COLO668 (cell line): ENCODE data around the gene L3MBTL4.
"Not testable (repeated sequence)": the region's sequence is repeated elsewhere in the genome, so short reads cannot be mapped to it uniquely, and the experiment has no call there.

Experiments
- DNase-seq: peaks from one replicate; lab custom pipeline; 2025; ENCODE audit not compliant: unreplicated experiment; lab: John Stamatoyannopoulos, UW

L3MBTL4 gene

DNA sequence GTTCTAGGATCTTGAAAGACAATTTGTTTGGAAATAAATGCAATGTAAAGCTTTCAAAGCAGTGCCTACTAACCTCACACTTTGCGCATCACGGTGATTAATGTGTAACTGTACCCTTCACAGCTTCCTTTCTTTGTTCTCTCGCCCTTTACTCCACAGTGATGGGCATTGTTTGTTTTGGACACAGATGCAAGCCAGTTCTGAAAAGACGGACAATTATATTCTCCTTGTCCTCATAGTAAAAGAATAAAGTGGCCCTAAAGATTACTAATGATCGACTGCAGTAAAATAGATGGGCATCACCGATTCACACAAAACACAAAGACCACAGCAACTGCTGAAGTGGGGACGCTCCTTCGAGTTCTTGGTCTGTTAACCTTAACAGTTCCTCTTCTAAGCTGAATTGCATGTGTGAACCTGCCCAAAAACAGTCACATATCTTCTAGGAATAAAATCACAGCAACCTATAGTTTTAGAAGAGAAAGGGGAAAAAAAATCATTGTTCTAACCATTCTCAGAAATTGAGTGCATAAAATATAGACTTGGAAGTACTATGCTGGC lies 7.7 kb downstream of the L3MBTL4 start:
- peak; percentile 20 for DNase-seq

DNA sequence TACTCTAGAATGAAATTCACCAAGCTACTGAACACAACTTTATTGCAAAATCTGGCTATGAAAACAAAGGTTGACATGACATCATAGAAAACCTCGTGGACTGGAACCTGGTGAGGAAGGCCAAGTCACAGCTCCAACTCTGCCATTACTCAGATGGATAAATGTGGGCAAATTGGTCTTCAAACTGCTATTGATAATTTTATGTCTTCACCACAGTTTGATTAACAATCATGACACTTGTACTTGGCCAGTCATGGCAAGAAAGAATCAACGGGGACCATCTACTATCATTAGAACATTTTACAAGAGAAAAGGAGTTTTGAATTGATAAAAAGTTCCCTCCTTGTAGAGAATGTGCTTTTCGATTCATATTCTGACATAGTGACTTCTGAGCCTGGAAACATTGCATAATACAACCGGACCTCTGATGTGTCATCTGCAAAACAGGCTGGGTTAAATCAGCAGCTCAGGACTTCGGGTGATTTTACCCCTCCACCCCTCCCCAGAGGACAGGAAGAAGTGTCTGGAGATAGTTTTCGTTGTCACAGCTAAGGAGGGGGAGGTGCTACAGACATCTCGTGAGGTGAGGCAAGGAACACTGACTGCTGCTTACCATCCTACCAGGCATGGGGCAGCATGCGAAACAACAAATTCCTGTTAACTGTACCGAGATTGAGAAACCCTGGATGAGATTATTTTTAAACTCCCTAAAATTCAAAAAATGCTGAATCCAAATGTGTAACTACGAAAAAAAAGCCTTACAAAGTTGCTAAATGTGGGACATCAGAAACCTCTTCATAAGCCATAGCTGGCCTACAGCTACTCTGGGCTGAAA lies 8.4 kb downstream of the L3MBTL4 start:
- DNase-seq, result no peak

DNA sequence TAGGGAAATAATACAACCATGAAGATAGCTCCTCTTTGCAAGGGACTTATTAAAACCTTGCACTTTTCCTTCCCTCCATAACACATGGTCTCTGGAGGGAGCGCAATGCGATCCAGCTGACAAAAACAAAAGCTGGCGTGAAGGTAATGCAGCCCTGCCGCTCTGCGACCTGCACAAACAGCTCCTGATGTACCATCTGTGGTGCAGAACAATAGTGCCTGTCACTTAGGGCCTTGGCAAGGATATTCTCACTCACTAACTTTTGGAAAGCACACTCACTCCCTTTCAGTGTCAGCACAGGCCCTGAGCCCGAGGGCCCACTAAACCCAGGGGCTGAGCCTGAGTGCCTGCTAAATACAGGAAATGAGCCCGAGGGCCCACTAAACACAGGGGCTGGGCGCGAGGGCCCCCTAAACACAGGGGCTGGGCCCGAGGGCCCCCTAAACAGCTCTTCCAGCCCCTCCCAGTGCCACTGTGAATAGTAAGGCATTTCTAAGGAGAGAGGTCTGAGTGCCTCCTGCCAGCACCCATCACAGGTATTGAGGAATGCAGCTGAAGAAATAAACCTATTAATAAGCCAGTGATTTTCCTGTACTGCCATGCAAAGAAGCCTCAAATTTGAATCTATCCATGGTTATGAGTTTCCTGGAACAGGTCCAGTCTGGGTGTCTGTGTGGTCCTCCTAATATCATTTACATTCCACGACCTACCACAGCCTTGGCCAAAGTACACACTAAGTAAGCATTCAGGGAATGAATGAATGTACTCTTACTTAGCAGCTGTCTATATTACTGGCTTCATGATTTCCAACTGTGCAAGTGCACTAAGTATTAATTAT lies 9.3 kb downstream of the L3MBTL4 start:
- DNase-seq, result peak; percentile 23

DNA sequence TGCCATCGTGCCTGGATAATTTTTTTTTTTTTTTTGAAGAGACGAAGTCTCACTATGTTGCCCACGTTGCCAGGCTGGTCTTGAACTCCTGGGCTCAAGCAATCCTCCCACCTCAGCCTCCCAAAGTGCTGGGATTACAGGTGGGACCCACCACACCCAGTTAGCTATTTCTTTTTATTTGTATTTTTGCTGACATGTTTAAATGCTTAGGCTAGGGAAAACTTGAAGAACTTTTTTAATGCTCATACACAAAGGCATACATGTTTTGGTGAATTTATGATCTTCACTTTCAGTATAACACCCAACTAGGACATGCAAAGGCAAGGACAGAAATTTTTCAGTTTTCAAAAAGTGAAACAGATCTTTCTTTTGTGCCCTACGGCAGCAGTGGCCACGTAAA lies 9.9 kb downstream of the L3MBTL4 start:
- DNase-seq, result no peak

DNA sequence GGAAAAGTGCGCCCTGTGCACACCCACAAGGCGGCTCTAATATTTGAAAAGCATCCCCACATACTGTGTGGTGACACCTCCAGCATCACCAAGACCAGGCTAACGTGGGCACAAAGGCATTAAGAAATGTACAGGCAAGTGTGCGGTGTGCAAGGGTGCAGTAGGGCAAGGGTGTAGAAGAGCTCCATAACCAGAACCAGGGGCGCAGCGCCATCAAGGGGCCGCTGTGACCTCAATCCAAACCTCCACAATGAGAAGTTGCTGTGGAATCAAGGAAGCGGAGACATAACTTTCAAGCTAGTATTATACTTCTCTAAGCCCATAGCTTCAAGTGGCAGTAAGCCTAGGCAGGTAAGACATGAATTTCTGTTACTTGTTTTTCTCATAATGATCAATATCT lies 13.0 kb downstream of the L3MBTL4 start:
- DNase-seq, result peak; percentile 34

DNA sequence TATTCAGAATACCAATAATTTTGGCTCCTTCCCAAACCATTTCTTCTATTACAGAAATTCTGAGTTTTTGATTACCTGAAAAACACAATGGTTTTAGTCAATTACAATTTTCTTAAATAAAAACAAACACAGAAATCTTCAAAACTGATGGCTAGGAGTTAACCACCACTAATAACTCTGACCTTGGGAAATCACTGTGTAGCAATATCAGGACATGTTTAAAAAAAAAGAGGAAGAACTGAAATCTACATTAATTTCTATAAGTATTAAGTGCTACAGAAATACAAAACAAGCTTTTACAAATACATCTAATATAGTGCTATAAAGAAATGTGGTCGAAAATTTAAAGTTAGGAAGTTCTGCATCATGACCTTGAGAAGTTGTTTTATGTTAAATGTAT lies 14.9 kb downstream of the L3MBTL4 start:
- DNase-seq, result no peak

DNA sequence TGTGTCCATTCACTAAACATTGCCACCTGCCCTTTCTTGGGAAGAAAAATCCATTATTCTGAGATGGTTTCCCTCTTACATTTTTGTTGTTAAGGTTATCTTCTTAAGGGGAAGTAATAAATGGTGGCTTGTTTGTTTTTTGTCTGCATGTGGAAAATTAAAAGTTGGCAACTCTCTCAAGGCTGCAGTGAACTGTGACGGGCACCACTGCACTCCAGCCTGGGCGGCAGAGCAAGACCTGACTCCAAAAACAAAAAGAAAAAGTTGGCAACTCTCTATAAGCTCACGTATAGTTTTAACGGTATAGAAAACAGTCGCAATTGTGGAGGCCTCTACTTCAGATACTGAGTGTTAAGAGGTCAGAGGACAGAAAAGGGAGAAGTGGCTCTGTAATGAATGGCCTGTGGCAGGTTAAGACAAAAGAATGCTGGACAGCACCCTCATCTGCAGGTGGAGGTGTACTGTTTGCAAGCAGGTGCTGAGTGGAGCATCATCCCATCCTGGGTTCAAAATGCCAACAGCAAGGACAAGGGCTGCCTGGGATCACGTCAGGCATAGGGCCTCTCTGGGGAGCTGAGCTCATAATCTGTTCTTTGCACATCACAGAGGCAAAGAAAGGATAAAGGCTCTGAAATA lies 16.7 kb downstream of the L3MBTL4 start:
- peak; percentile 42 for DNase-seq

DNA sequence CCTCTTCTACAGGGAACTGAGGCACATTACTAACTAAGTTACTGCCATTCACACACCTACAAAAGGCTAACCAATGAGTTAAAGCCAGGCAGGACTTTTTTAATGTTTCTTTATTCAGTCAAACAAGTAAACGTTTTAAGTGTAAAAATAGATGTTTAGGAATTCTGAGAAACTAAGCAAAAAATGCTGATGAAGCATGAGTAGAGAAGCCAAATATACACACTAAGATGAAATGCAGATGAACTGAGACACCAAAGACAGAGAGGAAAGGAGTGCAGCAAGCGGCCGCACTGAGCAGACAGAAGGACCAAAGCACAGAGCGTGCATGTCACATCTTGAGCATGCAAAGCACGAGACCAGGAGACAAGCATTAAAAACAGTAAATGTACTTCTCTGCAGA lies 17.9 kb downstream of the L3MBTL4 start:
- DNase-seq, result no peak

DNA sequence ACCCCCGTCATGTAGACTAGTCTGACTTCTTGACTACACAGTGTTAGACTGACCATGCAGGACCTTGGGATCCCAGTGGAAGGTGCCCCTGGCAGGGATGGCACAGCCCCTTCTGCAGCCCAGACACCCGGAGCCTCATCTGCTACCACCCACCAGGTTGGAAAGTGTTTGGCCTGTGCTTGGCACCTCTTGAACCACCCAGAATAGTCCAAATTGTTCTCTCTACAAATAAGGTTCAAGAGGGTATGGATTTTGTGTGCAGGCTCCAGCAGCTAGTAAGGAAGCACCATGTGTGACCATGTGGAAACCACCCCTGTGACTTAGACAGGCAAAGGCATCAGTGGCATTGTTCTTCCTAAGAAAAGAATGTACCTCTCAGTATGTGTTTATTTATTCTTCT lies 18.4 kb downstream of the L3MBTL4 start:
- no peak for DNase-seq

DNA sequence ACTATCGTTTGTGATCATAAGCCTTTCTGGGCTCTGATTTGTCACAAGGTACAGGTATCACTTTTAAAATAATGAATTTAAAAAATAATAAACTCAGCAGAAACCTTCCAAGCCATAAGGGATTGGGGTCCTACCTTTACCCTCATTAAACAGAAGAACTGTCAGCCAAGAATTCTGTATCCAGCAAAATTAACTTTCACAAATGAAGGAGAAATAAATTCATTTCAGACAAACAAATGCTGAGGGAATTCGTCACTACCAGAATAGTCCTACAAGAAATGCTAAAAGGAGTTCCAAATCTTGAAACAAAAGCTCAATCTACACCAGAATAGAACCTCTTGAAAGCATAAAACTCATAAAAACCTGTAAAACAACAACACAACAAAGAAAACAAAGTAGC lies 25.7 kb downstream of the L3MBTL4 start:
- DNase-seq, result no peak

DNA sequence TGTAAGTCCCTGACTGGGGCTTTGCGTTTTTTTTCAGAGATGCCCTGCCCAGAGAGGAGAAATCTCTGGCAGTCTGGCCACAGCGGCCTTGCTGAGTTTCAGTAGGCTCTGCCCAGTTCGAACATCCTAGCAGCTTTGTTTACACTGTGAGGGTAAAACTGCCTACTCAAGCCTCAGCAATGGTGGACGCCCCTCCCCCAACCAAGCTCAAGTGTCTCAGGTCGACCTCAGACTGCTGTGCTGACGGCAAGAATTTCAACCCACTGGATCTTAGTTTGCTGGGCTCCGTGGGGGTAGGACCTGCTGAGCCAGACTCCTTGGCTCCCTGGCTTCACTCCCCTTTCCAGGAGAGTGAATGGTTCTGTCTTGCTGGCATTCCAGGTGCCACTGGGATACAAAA lies 31.7 kb downstream of the L3MBTL4 start:
- DNase-seq, result peak; percentile 52

DNA sequence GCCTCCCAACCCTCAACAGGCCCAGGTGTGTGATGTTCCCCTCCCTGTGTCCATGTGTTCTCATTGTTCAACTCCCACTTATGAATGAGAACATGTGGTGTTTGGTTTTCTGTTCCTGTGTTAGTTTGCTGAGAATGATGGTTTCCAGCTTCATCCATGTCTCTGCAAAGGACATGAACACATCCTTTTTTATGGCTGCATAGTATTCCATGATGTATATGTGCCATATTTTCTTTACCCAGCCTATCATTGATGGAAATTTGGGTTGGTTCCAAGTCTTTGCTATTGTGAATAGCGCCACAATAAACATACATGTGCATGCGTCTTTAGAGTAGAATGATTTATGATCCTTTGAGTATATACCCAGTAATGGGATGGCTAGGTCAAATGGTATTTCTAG lies 37.2 kb downstream of the L3MBTL4 start:
- not testable (repeated sequence) for DNase-seq

DNA sequence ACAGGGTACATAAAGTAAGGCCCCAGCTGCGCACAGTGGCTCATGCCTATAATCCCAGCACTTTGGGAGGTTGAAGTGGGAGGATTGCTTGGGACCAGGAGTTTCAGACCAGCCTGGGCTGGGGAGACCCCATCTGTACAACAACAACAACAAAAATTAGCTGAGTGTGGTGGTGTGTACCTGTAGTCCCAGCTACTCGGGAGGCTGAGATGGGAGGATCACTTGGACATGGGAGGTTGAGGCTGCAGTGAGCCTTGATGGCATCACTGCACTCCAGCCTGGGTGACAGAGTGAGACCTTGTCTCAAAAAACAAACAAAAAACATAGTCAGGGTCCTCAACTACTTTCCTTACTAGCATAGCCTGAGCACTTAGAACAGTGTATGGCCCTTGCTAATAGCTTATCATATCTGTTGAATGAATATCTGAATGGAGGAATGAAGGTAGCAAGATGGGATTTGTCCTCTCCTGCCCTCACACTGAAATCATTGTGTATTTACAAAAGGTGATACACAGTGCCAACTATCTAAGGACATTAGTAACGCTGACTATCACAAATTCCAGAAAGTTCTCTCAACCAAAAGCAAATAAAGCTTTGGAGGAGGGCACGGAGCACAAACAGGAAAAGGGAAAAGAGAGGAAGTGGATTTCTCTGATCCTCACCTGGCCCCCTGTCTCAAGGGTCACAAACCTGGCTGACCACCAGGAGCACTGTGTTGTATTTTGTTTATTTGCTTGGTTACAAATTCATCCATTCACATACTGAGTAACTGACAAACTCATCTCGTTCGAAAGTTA lies 38.1 kb downstream of the L3MBTL4 start:
- no peak for DNase-seq

DNA sequence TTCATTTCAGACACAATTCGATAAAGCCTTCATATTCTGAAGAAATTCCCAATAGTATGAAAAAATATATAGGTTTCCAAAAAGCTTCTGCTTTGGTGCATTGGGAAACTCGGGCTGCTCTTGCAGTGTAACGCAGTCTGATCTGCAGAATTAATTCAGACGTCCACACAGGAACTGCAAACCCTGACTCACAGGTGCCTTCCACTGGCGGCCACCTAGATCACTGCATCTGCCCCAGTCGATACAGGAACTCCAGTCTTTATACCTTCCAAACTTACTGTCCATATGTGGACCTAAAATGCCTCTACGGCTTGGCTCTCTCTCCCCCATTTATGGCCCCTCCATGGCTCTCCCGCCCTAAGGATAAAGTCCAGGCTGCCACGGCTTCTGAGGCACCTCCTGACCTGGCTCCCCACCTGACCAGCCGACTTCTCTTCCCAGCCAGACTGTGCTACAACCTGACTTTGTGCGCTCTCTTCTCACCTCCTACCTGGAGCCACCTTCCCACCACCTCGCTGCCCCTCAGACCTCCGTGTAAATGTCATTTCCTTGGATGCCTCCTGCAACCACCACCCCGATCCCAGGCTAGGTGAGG lies 39.7 kb downstream of the L3MBTL4 start:
- DNase-seq, result peak; percentile 19

DNA sequence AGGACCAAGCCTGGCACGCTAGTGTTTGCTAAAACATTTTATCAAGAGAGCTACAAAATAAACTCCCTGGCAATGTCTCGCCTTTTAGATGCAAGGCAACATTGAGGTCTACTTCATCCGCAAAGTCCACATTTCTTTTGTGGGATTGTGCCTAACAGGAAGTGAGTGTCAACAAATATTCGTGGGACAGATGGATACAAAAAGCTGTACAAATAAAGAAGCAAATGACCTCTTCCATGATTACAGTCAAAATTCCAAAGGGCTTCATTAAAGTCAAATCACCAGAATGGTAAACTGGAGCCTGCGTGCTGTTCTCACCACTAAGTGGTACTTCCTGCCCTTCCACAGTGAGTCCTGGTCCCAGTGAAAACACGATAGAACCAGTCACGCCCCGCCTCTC lies 40.4 kb downstream of the L3MBTL4 start:
- peak; percentile 55 for DNase-seq

DNA sequence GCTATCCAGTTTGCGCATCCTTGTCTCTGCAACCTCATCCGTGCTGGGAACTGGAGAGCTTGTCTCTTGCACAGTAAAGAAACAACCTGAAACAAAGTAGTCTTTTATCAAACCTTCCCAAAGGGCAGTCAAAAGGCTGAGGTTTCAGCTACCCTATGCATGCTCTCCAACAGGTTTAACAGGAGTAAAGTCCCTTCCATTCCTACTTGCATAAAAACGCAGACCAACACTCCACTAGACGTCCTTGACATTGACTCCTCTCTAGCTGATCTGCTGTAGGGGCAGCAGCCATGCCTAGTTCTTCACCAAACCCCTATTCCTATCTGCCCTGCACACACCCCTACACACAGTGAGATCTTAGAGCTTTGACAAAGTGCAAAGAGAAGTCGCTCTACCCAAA lies 41.5 kb downstream of the L3MBTL4 start:
- no peak for DNase-seq

DNA sequence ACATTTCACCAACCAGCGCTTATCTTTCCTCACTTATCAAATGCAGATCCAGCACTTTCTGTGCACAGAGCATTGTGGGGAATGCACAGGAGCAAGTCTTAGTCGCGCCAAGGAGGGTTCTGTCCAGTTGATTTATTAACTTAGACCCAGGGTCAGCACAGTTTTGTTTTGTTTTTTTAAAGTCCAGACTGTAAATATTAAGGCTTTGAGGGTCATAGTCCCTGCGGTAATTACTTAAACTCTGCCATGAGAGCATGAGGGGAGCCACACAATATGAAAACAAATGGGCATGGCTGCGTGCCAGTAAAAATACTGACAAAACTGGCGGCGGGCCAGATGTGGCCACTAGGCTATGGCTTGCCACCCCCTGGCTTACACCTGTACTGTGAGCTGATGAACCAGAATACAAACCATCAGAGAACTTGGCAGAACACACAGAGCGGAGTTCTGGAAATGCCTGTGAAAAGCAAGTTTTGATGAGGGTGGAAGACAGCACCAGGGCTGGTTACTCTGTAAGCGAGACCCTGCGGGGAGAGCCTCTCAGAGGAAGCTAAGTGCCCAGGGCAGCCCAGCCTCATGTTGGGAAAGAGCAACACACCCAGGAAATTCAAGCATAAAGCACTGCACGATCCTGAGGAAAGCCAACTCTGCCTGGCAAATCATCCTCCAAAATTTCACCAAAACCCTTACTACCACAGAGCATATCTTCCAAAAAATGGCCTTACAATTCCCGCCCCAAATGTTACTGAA lies 43.6 kb downstream of the L3MBTL4 start:
- DNase-seq, result peak; percentile 92

DNA sequence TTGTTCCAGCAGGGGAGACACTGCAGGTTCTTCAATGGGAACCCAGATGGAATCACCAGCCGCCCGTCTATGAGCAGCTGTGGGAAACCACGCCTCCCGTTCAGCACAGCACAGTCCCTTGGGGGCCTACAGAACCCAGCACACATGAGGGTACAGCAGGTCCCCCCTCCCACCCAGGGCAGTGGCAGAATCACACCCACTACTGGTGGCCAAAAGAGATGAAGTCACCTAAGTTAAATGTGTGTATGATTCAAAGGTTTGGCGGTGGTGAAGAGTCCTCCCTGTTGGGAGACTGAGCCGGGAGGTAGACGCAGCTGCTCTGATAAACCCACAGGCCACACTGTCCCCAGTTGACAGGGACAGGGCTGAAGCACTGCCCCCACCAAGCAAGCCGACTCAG lies 44.3 kb downstream of the L3MBTL4 start:
- peak; percentile 56 for DNase-seq

DNA sequence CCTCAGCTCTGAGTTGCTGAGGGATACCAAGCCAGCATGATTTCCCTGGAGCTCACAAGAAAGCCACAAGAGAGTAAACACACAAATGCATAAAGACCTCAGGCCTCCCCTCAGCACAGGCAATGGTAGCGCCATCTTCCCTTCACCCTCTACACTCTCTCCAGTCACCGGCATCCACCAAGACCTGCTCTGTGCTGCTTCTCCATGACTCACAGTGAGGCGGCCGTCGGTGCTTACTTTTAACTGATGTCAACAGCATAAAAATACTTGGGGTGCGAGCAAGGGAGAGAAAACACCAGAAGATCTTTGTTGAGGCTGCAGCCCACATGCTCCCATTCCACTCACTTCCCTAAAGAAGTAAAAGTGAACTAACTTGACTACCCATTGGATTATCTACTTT lies 46.7 kb downstream of the L3MBTL4 start:
- no peak for DNase-seq

DNA sequence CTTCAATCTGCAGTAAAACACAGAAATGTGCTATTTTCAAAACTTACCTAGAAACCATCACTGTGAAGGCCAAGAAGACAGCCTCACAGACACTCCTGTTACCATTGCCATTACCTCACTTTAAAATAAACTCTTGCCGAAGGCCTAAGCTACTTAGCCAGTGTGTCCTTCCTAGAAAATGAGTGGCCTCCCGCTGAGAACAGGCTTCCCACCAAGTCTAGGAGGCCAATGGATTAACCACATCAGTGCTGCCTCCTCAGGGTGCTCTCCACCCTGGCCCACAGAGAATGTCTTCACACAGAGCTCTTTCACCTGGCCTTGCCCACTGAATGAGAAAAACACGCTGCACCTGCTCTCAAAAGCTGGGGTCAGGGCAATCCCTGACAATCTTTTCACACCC lies 47.5 kb downstream of the L3MBTL4 start:
- DNase-seq, result no peak
